CD4-positive, alpha-beta T cell treated with Interleukin-17A for 4 hours (primary cell): ENCODE results near the gene TBCCD1.

ENCODE experiments used
- DNase-seq: peaks from one replicate; pipeline ENCODE4 v3.0.0-alpha.2; 2020; ENCODE audit warnings: mixed read lengths

TBCCD1 gene, protein sequence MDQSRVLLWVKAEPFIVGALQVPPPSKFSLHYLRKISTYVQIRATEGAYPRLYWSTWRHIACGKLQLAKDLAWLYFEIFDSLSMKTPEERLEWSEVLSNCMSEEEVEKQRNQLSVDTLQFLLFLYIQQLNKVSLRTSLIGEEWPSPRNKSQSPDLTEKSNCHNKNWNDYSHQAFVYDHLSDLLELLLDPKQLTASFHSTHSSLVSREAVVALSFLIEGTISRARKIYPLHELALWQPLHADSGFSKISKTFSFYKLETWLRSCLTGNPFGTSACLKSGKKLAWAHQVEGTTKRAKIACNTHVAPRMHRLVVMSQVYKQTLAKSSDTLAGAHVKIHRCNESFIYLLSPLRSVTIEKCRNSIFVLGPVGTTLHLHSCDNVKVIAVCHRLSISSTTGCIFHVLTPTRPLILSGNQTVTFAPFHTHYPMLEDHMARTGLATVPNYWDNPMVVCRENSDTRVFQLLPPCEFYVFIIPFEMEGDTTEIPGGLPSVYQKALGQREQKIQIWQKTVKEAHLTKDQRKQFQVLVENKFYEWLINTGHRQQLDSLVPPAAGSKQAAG

GRCh38 chr3:186567072-186567921, at the start of gene TBCCD1:
TBCCD1 (minus strand) TSS chr3:186567339; CDS start chr3:186564329, 3,010 bp downstream.
- peak; percentile 94 for DNase-seq

- no peak for DNase-seq
Observed at GRCh38 chr3:186616299-186616617, 49.1 kb upstream of the TBCCD1 start.

DNA sequence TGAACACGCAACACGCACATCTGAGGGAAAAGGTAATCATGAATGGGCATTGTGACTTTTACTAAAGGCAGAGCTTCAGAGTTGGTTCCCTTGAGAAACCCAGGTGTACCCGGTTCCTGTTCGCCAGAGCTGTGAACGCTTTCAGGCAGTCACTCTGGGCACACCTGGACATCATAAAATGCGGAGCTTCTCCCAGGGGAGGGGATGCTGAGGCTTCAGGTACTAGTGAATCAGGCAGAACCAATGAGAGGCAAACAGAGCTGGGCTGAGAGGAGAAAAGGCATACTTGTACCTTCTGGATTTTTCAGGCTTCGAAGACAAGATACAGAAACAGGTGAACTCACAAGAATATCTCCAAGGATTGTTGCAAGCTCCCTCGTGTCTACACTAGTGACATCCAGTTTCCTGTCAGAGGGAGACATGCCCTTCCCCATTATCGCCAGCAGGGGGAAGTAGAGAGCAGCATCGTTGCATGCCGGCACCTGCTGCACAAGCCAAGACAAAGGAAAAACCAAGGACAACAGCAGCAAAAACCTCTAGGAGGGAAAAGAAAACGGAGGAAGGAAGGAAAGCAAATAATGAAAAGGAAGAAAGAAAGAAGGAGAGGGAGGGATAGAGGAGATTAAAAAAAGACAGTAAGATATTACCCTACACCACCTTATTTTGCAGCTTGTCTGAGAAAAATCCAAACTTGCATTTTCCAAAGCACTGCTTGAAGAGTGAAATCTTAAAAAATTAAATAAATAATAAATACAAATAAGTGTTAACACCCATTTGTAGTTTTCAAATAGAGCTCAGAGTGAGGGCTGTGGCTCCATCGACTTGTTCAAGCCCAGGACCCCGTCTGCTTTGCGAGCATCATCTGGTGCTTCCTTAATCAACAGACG, 47.7 kb upstream of the TBCCD1 start:
- peak; percentile 82 for DNase-seq

GRCh38 chr3:186614266-186614596, 47.1 kb upstream of the TBCCD1 start:
- no peak for DNase-seq

DNA sequence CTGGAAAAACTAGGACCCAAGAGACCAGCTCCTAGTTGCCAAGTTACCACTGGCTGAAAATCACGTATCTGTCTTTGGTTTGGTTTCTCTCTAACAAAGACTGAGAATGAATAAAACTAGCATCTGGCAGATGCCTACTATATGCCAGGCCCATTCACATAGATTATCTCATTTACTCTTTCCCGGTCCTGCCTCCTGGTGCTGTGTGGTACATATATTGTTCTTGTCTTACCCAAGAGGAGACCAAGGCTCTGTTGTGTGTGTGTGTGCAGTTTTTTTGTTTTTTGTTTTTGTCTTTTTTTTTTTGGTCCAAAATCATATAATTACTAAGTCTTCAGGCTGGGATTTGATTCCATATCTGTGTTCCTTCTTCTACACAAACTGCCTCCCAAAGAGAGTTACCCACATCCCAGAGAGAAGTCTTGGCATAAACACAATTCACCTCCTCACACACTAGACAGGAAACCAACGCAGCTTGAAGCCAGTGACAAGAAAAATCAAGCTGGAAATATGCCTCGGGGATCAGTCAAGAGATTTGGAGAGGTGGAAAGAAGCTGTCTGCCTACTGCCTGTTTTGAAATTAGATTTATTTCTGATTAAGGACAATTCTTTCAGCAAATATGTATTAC, 46.6 kb upstream of the TBCCD1 start:
- no peak for DNase-seq

- DNase-seq = no peak
Observed at GRCh38 chr3:186612721-186613636, 45.8 kb upstream of the TBCCD1 start, which contains the start of gene AHSG. AHSG (plus strand) TSS chr3:186613060; CDS start chr3:186613142, 82 bp downstream.

GRCh38 chr3:186612065-186612464, 44.9 kb upstream of the TBCCD1 start:
- DNase-seq = no peak

DNA sequence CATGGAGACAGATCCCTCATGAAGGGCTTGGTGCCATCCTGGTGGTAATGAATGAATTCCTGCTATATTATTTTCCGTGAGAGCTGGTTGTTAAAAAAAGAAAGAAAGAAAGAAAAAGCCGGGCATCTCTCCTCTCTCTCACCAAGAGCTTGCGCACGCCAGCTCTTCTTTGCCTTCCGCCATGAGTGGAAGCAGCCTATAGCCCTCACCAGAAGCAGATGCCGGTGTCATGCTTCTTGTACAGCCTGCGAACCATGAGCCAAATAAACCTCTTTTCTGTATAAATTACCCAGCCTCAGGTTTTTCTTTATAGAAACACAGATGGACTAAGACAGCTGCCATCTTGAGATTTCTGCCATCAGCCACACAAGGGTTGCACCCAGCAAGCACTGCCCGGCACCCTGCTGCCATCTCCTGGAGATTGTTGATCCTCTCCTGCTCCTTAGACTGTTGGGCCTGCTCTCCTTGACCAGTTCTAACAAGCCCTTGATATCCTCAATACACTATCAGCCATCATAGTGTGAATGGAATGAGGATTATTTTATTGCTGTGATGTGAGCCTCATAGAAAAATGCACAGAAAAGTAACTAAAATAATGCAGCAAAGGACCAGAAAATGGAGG, 42.2 kb upstream of the TBCCD1 start:
- DNase-seq = no peak

DNA sequence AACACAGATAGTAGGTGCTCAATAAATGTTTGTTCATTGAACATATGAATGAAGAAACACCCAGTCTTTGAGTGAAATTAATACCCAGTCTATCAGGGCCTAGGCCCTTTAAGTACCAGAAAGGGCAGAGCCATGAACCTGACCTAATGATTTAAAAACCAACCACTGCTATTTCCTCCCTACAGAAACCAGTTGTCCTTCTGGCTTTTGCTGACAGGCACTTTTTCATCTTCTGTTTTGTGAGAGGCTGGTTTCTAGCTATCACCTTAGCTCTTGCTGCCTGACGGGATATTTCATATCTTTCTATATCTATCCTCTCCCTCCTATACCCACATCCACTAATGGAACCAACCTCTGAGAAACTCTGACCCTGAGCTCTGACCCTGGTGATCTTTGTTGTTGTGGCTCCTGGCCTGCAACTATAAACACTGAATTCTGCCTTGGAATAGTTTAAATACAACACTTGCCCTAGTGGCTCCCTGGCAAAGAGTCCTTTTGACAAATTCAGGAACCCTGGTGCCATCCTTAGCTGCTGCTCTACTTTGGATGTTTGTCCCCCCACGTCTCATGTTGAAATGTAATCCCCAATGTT, 41.6 kb upstream of the TBCCD1 start:
- no peak for DNase-seq

DNA sequence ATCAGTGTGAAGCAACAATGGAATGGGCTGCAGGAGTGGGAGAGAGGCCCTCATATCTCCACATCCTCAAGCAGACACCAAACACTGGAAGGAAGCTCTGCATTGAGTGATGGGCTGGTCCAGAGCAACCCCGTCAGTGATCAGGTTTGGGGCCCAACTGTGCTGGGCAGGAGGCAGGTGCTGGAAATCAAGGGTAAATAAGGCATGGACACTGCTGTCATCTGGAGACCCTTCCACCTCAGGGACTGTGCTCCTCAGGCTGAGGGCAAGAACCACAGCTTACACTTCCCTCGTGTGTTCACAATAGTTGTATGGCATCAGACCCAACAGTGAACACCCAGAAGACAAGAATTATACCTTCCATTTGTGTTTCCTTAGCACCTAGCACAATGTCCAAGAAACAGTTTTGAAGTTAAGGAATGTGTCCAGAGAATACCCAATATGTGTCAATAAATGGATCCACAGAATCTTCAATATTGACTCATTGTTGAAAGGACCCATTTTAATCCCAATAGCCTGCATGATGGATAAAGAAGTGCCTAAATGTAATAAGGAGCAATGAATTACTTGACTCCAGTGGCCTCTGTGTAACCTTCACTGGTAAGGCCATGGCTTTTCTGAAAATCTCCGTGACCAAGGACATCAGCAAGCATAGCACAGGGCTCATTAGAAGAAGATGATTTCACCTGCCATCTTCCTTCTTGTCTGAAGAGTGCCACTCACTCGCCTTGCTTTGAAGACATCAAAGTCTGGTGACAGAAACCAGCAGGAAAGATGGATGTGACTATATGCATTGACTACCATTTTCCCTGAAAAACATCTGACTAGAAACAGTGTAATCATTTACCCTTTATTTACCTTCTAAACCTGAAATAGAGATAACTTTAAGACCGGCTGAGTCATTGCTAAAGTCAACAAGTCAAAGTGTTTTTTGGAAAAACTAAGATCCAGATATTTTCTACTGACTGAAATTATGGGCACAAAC, 38.7 kb upstream of the TBCCD1 start:
- no peak for DNase-seq

DNA sequence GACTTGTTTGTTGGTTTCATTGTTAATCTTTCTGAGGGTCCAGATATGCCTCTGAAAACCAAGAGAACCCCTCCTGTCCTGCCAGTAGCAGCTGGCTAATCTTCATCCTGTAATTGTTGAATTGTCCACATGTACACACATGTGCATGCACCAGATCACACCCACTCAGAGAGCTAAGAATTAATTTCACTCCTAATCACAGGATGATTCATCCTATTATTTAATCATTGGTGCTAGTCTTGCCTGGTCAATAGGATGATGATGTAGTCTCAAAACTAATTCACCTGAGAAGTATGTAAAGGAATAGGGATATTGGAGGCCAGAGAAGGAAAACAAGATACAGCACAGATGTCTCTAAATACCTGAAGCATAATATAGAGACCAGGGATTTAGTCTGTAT, 37.9 kb upstream of the TBCCD1 start:
- no peak for DNase-seq

DNA sequence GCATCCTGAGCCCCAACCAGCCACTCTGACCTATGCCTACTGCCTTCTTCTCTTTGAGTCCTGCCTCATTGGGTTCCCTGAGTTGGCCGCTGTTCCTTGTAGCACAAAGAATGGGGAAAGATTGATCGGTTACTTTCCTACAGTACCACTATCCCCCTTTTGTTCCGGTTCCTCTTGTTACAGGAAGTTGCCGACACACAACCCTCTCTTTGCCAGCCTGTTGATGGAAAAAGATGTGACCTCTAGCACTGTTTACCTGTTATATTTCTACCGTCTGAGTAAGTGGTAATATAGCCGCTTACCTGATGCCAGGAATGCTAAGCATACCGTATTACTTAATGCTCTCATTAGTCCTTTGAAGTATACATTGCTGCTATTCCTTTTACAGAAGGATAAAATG, 36.0 kb upstream of the TBCCD1 start:
- no peak for DNase-seq

- no peak for DNase-seq
Observed at GRCh38 chr3:186600896-186601295, 33.8 kb upstream of the TBCCD1 start.

- DNase-seq = no peak
Observed at GRCh38 chr3:186599785-186600166, 32.6 kb upstream of the TBCCD1 start.

GRCh38 chr3:186599142-186599784, 32.1 kb upstream of the TBCCD1 start:
- no peak for DNase-seq

DNA sequence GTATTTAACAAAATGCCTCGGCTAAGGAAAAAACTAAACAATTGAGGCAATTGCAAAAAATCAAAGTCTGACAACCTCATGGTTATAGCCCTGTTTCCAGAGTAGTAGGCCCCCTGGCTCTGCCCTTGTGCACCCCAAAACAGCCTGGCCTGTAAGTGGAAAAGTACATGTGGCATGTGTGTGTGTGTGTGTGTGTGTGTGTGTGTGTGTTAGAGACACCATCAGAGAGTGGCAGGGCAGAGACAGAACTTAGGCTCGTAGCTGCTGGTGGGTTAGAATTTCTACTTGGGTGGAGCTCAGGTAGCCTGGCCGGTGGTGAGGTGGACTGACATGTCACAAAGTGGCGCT, 31.6 kb upstream of the TBCCD1 start:
- no peak for DNase-seq

- DNase-seq = no peak
Observed at GRCh38 chr3:186598108-186598784, 31.1 kb upstream of the TBCCD1 start.
